ENCODE measurements around the gene LRP1B.
"Not testable (repeated sequence)": the region's sequence is repeated elsewhere in the genome, so short reads cannot be mapped to it uniquely, and the experiment has no call there.

Gene LRP1B

GRCh38 chr2:140344838-140345237, 1786.0 kb downstream of the LRP1B start:
- DNase-seq (ENCODE audit: low spot score), result no peak

- DNase-seq (ENCODE audit: low spot score), result not testable (repeated sequence)
These were observed 1786.5 kb downstream of the LRP1B start for GRCh38 chr2:140344266-140344665.

GRCh38 chr2:140338795-140339194, 1792.0 kb downstream of the LRP1B start:
- no peak for DNase-seq (ENCODE audit: low spot score)

GRCh38 chr2:140337061-140337460, 1793.8 kb downstream of the LRP1B start:
- DNase-seq (ENCODE audit: low spot score), result no peak

- no peak for DNase-seq (ENCODE audit: low spot score)
These were observed 1814.5 kb downstream of the LRP1B start for GRCh38 chr2:140316345-140316744.

GRCh38 chr2:140311905-140312304, 1818.9 kb downstream of the LRP1B start:
- no peak for DNase-seq (ENCODE audit: low spot score)

- no peak for DNase-seq (ENCODE audit: low spot score)
These were observed 1822.1 kb downstream of the LRP1B start for GRCh38 chr2:140308706-140309105.

- DNase-seq (ENCODE audit: low spot score), result no peak
These were observed 1823.3 kb downstream of the LRP1B start for GRCh38 chr2:140307532-140307931.

GRCh38 chr2:140295767-140296166, 1835.0 kb downstream of the LRP1B start:
- no peak for DNase-seq (ENCODE audit: low spot score)

- no peak for DNase-seq (ENCODE audit: low spot score)
These were observed 1842.1 kb downstream of the LRP1B start for GRCh38 chr2:140288726-140289125.

- no peak for DNase-seq (ENCODE audit: low spot score)
These were observed 1842.6 kb downstream of the LRP1B start for GRCh38 chr2:140288213-140288612.

- DNase-seq (ENCODE audit: low spot score), result no peak
These were observed 1844.4 kb downstream of the LRP1B start for GRCh38 chr2:140286377-140286776.

GRCh38 chr2:140277344-140277743, 1853.5 kb downstream of the LRP1B start:
- DNase-seq (ENCODE audit: low spot score), result not testable (repeated sequence)

GRCh38 chr2:140276661-140277060, 1854.2 kb downstream of the LRP1B start:
- DNase-seq (ENCODE audit: low spot score), result no peak

GRCh38 chr2:140275427-140275826, 1855.4 kb downstream of the LRP1B start:
- DNase-seq (ENCODE audit: low spot score), result no peak

- DNase-seq (ENCODE audit: low spot score), result no peak
These were observed 1855.9 kb downstream of the LRP1B start for GRCh38 chr2:140274891-140275290.

GRCh38 chr2:140273958-140274357, 1856.9 kb downstream of the LRP1B start:
- DNase-seq (ENCODE audit: low spot score), result no peak

GRCh38 chr2:140273408-140273807, 1857.4 kb downstream of the LRP1B start:
- DNase-seq (ENCODE audit: low spot score), result no peak

- DNase-seq (ENCODE audit: low spot score), result no peak
These were observed 1860.6 kb downstream of the LRP1B start for GRCh38 chr2:140270224-140270623.

GRCh38 chr2:140269000-140269399, 1861.8 kb downstream of the LRP1B start:
- no peak for DNase-seq (ENCODE audit: low spot score)

GRCh38 chr2:140262908-140263307, 1867.9 kb downstream of the LRP1B start:
- DNase-seq (ENCODE audit: low spot score), result no peak

- DNase-seq (ENCODE audit: low spot score), result no peak
These were observed 1873.0 kb downstream of the LRP1B start for GRCh38 chr2:140257692-140258300.

GRCh38 chr2:140256080-140256479, 1874.7 kb downstream of the LRP1B start:
- no peak for DNase-seq (ENCODE audit: low spot score)

GRCh38 chr2:140249821-140250220, 1881.0 kb downstream of the LRP1B start:
- no peak for DNase-seq (ENCODE audit: low spot score)

GRCh38 chr2:140248623-140249022, 1882.2 kb downstream of the LRP1B start:
- DNase-seq (ENCODE audit: low spot score), result no peak
